ENCODE results near the gene TBPL1. TPM values are rescaled to one million over a fixed set of nuclear protein-coding genes. Genes with fewer than 3 reads are reported as not detected.

Gene TBPL1
- total and polyA plus RNA-seq, 10 of the 15 experiments (the other 5 are each of a cell fraction or from before 2014, with no cell fraction given) = 34.6 to 71.2 (median 43.0) TPM

- Histone ChIP-seq H3K36me3 (ENCODE audit: control insufficient read depth in 2 of 2, insufficient read depth in 2 of 2, low read length in 1 of 2) (no peaks in the 10 kb centered on the region), H4K20me1 (ENCODE audit: control insufficient read depth, insufficient read depth) (no peaks in the 10 kb centered on the region), H3K4me2 (ENCODE audit: control insufficient read depth, insufficient read depth) (no peak overlapping the region), H3K4me3 (no peak overlapping the region), H3K27me3 (replicated peaks in 1 of 2; ENCODE audit: control insufficient read depth in 2 of 2, insufficient read depth in 2 of 2, low read length in 1 of 2) (no peaks in the 10 kb centered on the region), H3K79me2 (ENCODE audit: control insufficient read depth, insufficient read depth, low read length) (no peaks in the 10 kb centered on the region), H3K27ac (ENCODE audit: control insufficient read depth, insufficient read depth) (no peak overlapping the region), H3K9ac (ENCODE audit: control insufficient read depth, insufficient read depth, low read length) (no peak overlapping the region), H3K9me3 (replicated peaks; ENCODE audit: control insufficient read depth, insufficient read depth, low read length) (no peaks in the 10 kb centered on the region), H2AFZ (ENCODE audit: control insufficient read depth, low read depth, low read length) (no peak overlapping the region), H3K4me1 (ENCODE audit: control insufficient read depth, insufficient read depth, low read length) (no peaks in the 10 kb centered on the region)
- ChIA-PET SMC1A (ENCODE audit: uncharacterized antibody, unreplicated experiment) (interaction anchor here (1.0 to 2.2 kb wide), 2 partner anchors 27 to 33 kb away, joined by 3 to 6 read pairs; no protein-coding TSS in a partner anchor), RAD21 (ENCODE audit: unreplicated experiment) (no interaction called here), CTCF (interaction anchor here (1.4 to 3.0 kb wide), 3 partner anchors 18 to 73 kb away, joined by 4 to 11 read pairs (median 6); no protein-coding TSS in a partner anchor), POLR2A (interaction anchor here (0.6 kb wide), 1 partner anchor 161 kb away, joined by 5 read pairs; no protein-coding TSS in a partner anchor)
- intact Hi-C loops (cut with micrococcal nuclease; ENCODE audit: unreplicated experiment) (no loop called here), in situ Hi-C loops (cut with MboI) (no loop called here)
- FAIRE-seq (no peak), DNase-seq (ENCODE audit: low read depth, low spot score) (no peak), ATAC-seq (no peak)
- BruUV-seq (replicated peaks) = no TSS peak
- WGBS (ENCODE audit: insufficient coverage, insufficient replicate concordance, low lambda C conversion rate, missing lambda C conversion rate) = 100% methylated on average over 2 of the region's 2 CpGs
- no peak for TF ChIP-seq CTCF (IDR thresholded peaks at IDR 0.05 in 2 of 3, conservative IDR thresholded peaks at IDR 0.05 in 1 of 3; ENCODE audit: control insufficient read depth in 2 of 3, extremely low read depth in 1 of 3, insufficient read depth in 1 of 3, low read depth in 3 of 3, low read length in 3 of 3)
- TF ChIP-seq ESRRA (IDR thresholded peaks at IDR 0.05; ENCODE audit: low read length) = no peak
Observed at GRCh38 chr6:133991096-133991593, 38.1 kb downstream of the TBPL1 start.

- FAIRE-seq (no peak), DNase-seq (ENCODE audit: low read depth, low spot score) (no peak), ATAC-seq (no peak)
- BruUV-seq (replicated peaks) = no TSS peak
- WGBS (ENCODE audit: insufficient coverage, insufficient replicate concordance, low lambda C conversion rate, missing lambda C conversion rate) = 88% methylated on average over 6 of the region's 6 CpGs
- H3K4me1 ChIP-seq (ENCODE audit: control insufficient read depth, insufficient read depth, low read length) = no peaks in the 10 kb centered on the region
- RAD21 ChIA-PET (ENCODE audit: unreplicated experiment) = no interaction called here
- no peaks in the 10 kb centered on the region for H3K9me3 ChIP-seq (replicated peaks; ENCODE audit: control insufficient read depth, insufficient read depth, low read length)
- no peak overlapping the region for H3K4me2 ChIP-seq (ENCODE audit: control insufficient read depth, insufficient read depth)
- H2AFZ ChIP-seq (ENCODE audit: control insufficient read depth, low read depth, low read length) = no peak overlapping the region
- no peaks in the 10 kb centered on the region for H3K27me3 ChIP-seq (replicated peaks in 1 of 2; ENCODE audit: control insufficient read depth in 2 of 2, insufficient read depth in 2 of 2, low read length in 1 of 2)
- TF ChIP-seq RAD51 (IDR thresholded peaks at IDR 0.05) = no peak
- H4K20me1 ChIP-seq (ENCODE audit: control insufficient read depth, insufficient read depth) = no peaks in the 10 kb centered on the region
- intact Hi-C loops (cut with micrococcal nuclease; ENCODE audit: unreplicated experiment) = no loop called here
- H3K36me3 ChIP-seq (ENCODE audit: control insufficient read depth in 2 of 2, insufficient read depth in 2 of 2, low read length in 1 of 2) = no peaks in the 10 kb centered on the region
- no peak overlapping the region for H3K4me3 ChIP-seq
- SMC1A ChIA-PET (ENCODE audit: uncharacterized antibody, unreplicated experiment) = no interaction called here
- in situ Hi-C loops (cut with MboI) = no loop called here
- H3K79me2 ChIP-seq (ENCODE audit: control insufficient read depth, insufficient read depth, low read length) = no peaks in the 10 kb centered on the region
- POLR2A ChIA-PET = no interaction called here
- H3K27ac ChIP-seq (ENCODE audit: control insufficient read depth, insufficient read depth) = no peak overlapping the region
- H3K9ac ChIP-seq (ENCODE audit: control insufficient read depth, insufficient read depth, low read length) = no peak overlapping the region
- CTCF ChIA-PET = interaction anchor here (0.8 kb wide), 1 partner anchor 19 kb away, joined by 4 read pairs; no protein-coding TSS in a partner anchor
Observed at GRCh38 chr6:133992992-133993680, 40.1 kb downstream of the TBPL1 start.
